ENCODE data around the gene C1R.

Gene C1R

GRCh38 chr12:7031306-7031705, 60.9 kb downstream of the C1R start (continued):
- TF ChIP-seq ZNF518A (tag by site-specific recombination; conservative IDR thresholded peaks at IDR 0.05; ENCODE audit: low read depth), result no peak
- no peak for TF ChIP-seq ZNF639 (tag by site-specific recombination; IDR thresholded peaks at IDR 0.05)
- TF ChIP-seq TSHZ1 (tag by site-specific recombination; IDR thresholded peaks at IDR 0.05; ENCODE audit: borderline replicate concordance), result no peak
